ENCODE measurements around the gene TSR3. TPM values are rescaled to one million over a fixed set of nuclear protein-coding genes. Genes with fewer than 3 reads are reported as not detected.

The TSR3 gene
- total RNA-seq, 1 experiment from 2014 or later = 58.8 TPM

- H2BK20ac ChIP-seq (ENCODE audit: low read depth, low read length, poor library complexity, severe bottlenecking) = no peak overlapping the region
- H3K9me3 Mint-ChIP-seq = no peaks in the 10 kb centered on the region
- H3T11ph ChIP-seq (ENCODE audit: low read length) = no peak overlapping the region
- peaks cover 14% of the 10 kb centered on the region for H3K27me3 Mint-ChIP-seq (ENCODE audit: low read depth)
- no peaks in the 10 kb centered on the region for H3K79me1 ChIP-seq (ENCODE audit: insufficient read depth, low read depth, low read length, poor library complexity, severe bottlenecking)
- H3K56ac ChIP-seq (ENCODE audit: insufficient read length, low read depth, low read length) = no peak overlapping the region
- H4K5ac ChIP-seq (ENCODE audit: insufficient read length, low read depth, low read length) = no peak overlapping the region
- H2BK120ac ChIP-seq (ENCODE audit: low read depth, low read length, poor library complexity, severe bottlenecking) = no peak overlapping the region
- H2BK15ac ChIP-seq (ENCODE audit: low read depth, low read length) = no peak overlapping the region
- no peaks in the 10 kb centered on the region for H3K9me3 ChIP-seq (ENCODE audit: control insufficient read depth, low read depth, low read length)
- peaks cover 2 to 10% (median 8%) of the 10 kb centered on the region in 3 experiments; a peak in 5 of 7 replicates for H3K36me3 Mint-ChIP-seq (ENCODE audit: insufficient read depth in 1 of 3, low read depth in 3 of 3)
- no peak for DNase-seq
- no peak overlapping the region for H3K4me2 ChIP-seq (ENCODE audit: insufficient read depth, insufficient read length, low read length)
- H3K14ac ChIP-seq (ENCODE audit: insufficient read depth, low read length) = no peak overlapping the region
- no peak overlapping the region for H2AK5ac ChIP-seq (ENCODE audit: insufficient read length, low read length)
- H3K9ac ChIP-seq (ENCODE audit: extremely low read depth, insufficient read length, low read length) = no peak overlapping the region
- no peak overlapping the region for H3K18ac ChIP-seq (ENCODE audit: insufficient read length, low read depth, low read length)
- TF ChIP-seq, protein P1, sequence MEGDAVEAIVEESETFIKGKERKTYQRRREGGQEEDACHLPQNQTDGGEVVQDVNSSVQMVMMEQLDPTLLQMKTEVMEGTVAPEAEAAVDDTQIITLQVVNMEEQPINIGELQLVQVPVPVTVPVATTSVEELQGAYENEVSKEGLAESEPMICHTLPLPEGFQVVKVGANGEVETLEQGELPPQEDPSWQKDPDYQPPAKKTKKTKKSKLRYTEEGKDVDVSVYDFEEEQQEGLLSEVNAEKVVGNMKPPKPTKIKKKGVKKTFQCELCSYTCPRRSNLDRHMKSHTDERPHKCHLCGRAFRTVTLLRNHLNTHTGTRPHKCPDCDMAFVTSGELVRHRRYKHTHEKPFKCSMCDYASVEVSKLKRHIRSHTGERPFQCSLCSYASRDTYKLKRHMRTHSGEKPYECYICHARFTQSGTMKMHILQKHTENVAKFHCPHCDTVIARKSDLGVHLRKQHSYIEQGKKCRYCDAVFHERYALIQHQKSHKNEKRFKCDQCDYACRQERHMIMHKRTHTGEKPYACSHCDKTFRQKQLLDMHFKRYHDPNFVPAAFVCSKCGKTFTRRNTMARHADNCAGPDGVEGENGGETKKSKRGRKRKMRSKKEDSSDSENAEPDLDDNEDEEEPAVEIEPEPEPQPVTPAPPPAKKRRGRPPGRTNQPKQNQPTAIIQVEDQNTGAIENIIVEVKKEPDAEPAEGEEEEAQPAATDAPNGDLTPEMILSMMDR (conservative IDR thresholded peaks at IDR 0.05) = no peak
- H4K91ac ChIP-seq (ENCODE audit: insufficient read length, low read depth, low read length) = no peak overlapping the region
- no peak overlapping the region for H2AFZ ChIP-seq (ENCODE audit: low read length)
- no peak overlapping the region for H2BK5ac ChIP-seq (ENCODE audit: insufficient read length, low read length)
- H3K4me1 ChIP-seq (ENCODE audit: insufficient read depth, low read length) = no peaks in the 10 kb centered on the region
- no peaks in the 10 kb centered on the region for H3K27me3 ChIP-seq (ENCODE audit: insufficient read depth, low read length)
- no peaks in the 10 kb centered on the region for H3K23me2 ChIP-seq (ENCODE audit: insufficient read length, low read depth, low read length, poor library complexity, severe bottlenecking)
- H4K20me1 ChIP-seq (ENCODE audit: control insufficient read depth, insufficient read depth, insufficient read length) = no peaks in the 10 kb centered on the region
- no peak overlapping the region for H3K27ac ChIP-seq (ENCODE audit: insufficient read length, low read depth, low read length)
- peaks cover 6 to 7% of the 10 kb centered on the region in 2 experiments for H3K4me1 Mint-ChIP-seq
- no peak overlapping the region for H3K4me3 Mint-ChIP-seq
- no peak overlapping the region for H3K23ac ChIP-seq (ENCODE audit: insufficient read length, low read depth, low read length)
- H3K79me2 ChIP-seq (ENCODE audit: insufficient read depth, low read length) = no peaks in the 10 kb centered on the region
- H3K27ac Mint-ChIP-seq = no peak overlapping the region
- H3K4ac ChIP-seq (ENCODE audit: low read depth, low read length) = no peak overlapping the region
- H4K8ac ChIP-seq (replicated peaks; ENCODE audit: insufficient read length, low read depth, low read length) = no peak overlapping the region
- WGBS (ENCODE audit: extremely low coverage, insufficient read length, low lambda C conversion rate) = no CpG with 5 or more reads among the region's 14 CpGs
- no peak overlapping the region for H2BK12ac ChIP-seq (ENCODE audit: insufficient read length, low read depth, low read length)
Observed at GRCh38 chr16:1344499-1344898, 7.2 kb downstream of the TSR3 start.
